Activated naive CD8-positive, alpha-beta T cell treated with anti-CD3 and anti-CD28 coated beads, Interleukin-2, amount 10 ng/mL, durations not matched to agents 7 days and 5 days (primary cell): ENCODE data around the gene BCL2L11. TPM values are rescaled to one million over a fixed set of nuclear protein-coding genes. Genes with fewer than 3 reads are reported as not detected.

Experiments
- ATAC-seq: fragments of 150-1000 bp; cut with Tn5 transposase; one replicate; pipeline ENCODE4 v1.10.0; 2021; ENCODE audit warnings: low read depth, moderate library complexity
- POLR2A ChIA-PET: fragments of 350-600 bp; sonication (Branson Sonifier 250); formaldehyde crosslinking; loops from one replicate; lab custom pipeline; 2021; ENCODE audit warnings: antibody characterized with exemption; lab: Charles Lee
- DNase-seq: peaks from one replicate; pipeline ENCODE4 v3.0.0; 2021
- H3K27ac Mint-ChIP-seq: one replicate; pipeline ENCODE4 v1.8.0; 2022; ENCODE audit warnings: mild to moderate bottlenecking, mixed read lengths
- H3K27me3 Mint-ChIP-seq: one replicate; pipeline ENCODE4 v1.8.0; 2022; ENCODE audit warnings: mild to moderate bottlenecking, moderate library complexity, mixed read lengths
- H3K36me3 Mint-ChIP-seq: one replicate; pipeline ENCODE4 v1.8.0; 2021; ENCODE audit warnings: mild to moderate bottlenecking, mixed read lengths
- H3K4me1 Mint-ChIP-seq: one replicate; pipeline ENCODE4 v1.8.0; 2021; ENCODE audit warnings: mixed read lengths
- H3K4me3 Mint-ChIP-seq: one replicate; pipeline ENCODE4 v1.8.0; 2022; ENCODE audit warnings: mild to moderate bottlenecking, moderate library complexity, mixed read lengths
- H3K9me3 Mint-ChIP-seq: one replicate; pipeline ENCODE4 v1.8.0; 2021; ENCODE audit warnings: mixed read lengths
- total RNA-seq, 2 experiments: library from RNA; stranded (reverse); gene quantifications; one replicate each; pipeline ENCODE4 v1.2.3, GENCODE V29; 2021

The BCL2L11 gene
- total RNA-seq, 2 experiments from 2014 or later, result 17.2 to 21.1 TPM

DNA sequence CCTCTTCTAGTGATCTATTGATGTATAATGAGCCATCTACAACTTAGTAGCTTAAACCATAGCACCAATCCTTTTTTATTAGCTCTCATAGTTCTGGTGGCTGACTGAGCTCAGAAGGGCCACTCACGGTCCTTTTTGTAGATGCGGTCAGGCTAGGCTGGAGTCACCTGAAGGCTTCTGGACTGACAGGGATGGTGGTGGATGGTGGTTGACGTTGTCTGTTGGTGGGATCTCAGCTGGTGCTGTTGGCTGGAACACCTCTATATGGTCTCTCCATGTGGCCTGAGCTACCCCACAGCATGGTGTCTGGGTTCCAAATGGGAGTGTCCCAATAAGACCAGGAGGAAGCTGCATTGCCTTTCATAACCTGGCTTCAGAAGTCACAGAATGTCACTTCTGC is 68.0 kb downstream of the BCL2L11 start:
- H3K9me3 Mint-ChIP-seq, result no peaks in the 10 kb centered on the region
- no peak overlapping the region for H3K27ac Mint-ChIP-seq
- H3K27me3 Mint-ChIP-seq, result no peaks in the 10 kb centered on the region
- POLR2A ChIA-PET, result no interaction called here
- ATAC-seq, result no peak
- H3K36me3 Mint-ChIP-seq, result no peaks in the 10 kb centered on the region
- H3K4me3 Mint-ChIP-seq, result no peak overlapping the region
- DNase-seq, result no peak
- peaks cover 3% of the 10 kb centered on the region for H3K4me1 Mint-ChIP-seq

GRCh38 chr2:111189106-111189505 is 68.4 kb downstream of the BCL2L11 start:
- Mint-ChIP-seq H3K27ac (no peak overlapping the region), H3K4me3 (no peak overlapping the region), H3K4me1 (peaks cover 3% of the 10 kb centered on the region), H3K27me3 (no peaks in the 10 kb centered on the region), H3K9me3 (no peaks in the 10 kb centered on the region), H3K36me3 (no peaks in the 10 kb centered on the region)
- POLR2A ChIA-PET, result no interaction called here
- ATAC-seq (no peak), DNase-seq (no peak)

DNA sequence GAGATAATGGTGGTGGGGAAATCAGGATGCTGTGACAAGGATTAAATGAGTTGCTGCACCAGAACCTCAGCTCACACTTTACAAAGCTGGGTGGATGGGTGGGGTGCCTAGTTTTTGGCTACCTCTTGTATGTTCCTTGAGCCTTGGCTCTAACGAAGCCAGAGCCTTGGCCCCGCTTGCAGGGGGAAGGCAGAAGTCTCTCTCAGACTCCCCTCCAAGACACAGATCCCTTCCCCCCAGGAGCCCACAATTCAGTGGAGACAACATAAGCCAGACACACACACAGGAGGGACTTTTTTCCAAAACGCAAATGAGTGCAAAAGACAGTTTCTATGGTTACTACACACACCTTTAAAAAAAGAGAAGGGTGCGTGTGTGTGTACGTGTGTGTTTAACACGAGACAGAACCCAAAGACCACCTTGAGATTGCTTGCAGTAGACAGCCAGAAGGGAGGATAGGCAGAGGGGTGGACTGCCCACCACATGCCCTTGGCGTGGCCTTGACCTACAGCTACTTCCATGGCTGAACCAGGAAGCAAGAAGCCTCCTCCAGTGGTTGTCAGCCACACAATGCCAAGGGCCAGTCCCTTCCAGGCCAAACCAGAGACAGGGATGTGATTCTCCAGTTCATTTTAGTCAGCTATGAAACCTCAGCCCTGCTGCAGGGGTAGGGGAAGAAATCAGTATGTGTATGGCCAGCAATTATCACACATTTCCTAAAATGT is 70.3 kb downstream of the BCL2L11 start:
- ATAC-seq, result no peak
- no peak overlapping the region for H3K27ac Mint-ChIP-seq
- no peaks in the 10 kb centered on the region for H3K36me3 Mint-ChIP-seq
- peaks cover 3% of the 10 kb centered on the region for H3K27me3 Mint-ChIP-seq
- POLR2A ChIA-PET, result no interaction called here
- H3K9me3 Mint-ChIP-seq, result no peaks in the 10 kb centered on the region
- peaks cover 3% of the 10 kb centered on the region for H3K4me1 Mint-ChIP-seq
- no peak overlapping the region for H3K4me3 Mint-ChIP-seq
- no peak for DNase-seq

- POLR2A ChIA-PET, result no interaction called here
- DNase-seq (no peak), ATAC-seq (no peak)
- Mint-ChIP-seq H3K4me3 (no peak overlapping the region), H3K27me3 (peaks cover 3% of the 10 kb centered on the region), H3K27ac (no peak overlapping the region), H3K36me3 (no peaks in the 10 kb centered on the region), H3K9me3 (no peaks in the 10 kb centered on the region), H3K4me1 (peaks cover 4% of the 10 kb centered on the region)
Measured at GRCh38 chr2:111191877-111192276, 71.2 kb downstream of the BCL2L11 start.

- Mint-ChIP-seq H3K27ac (no peak overlapping the region), H3K9me3 (no peaks in the 10 kb centered on the region), H3K27me3 (peaks cover 3% of the 10 kb centered on the region), H3K36me3 (no peaks in the 10 kb centered on the region), H3K4me3 (no peak overlapping the region), H3K4me1 (peaks cover 4% of the 10 kb centered on the region)
- ATAC-seq (no peak), DNase-seq (no peak)
- POLR2A ChIA-PET, result no interaction called here
Measured at GRCh38 chr2:111192776-111193368, 72.2 kb downstream of the BCL2L11 start.

GRCh38 chr2:111194835-111195621 is 74.3 kb downstream of the BCL2L11 start:
- no peak overlapping the region for H3K27ac Mint-ChIP-seq
- no peaks in the 10 kb centered on the region for H3K9me3 Mint-ChIP-seq
- peaks cover 3% of the 10 kb centered on the region for H3K27me3 Mint-ChIP-seq
- ATAC-seq (no peak), DNase-seq (no peak)
- no peaks in the 10 kb centered on the region for H3K36me3 Mint-ChIP-seq
- POLR2A ChIA-PET, result no interaction called here
- peaks cover 4% of the 10 kb centered on the region for H3K4me1 Mint-ChIP-seq
- H3K4me3 Mint-ChIP-seq, result no peak overlapping the region

DNA sequence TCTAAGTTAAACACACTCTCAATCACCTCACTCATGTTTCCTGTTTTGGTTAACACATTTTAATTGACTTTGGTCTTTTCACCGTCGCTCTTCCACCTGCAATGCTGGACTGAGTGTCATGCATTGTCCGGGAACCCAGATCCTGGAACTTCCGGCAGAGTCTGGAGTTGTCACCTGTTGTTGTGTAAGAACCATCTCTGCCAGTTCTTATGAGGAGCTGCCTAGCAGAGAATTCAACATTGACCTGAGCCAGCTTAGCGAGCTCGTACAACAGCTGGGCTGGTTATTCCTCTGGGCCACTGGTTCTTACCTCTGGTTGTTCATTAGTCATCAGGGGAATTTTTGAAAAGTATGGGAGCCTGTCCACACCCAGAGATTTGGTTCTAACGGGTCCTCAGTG is 75.7 kb downstream of the BCL2L11 start:
- Mint-ChIP-seq H3K27me3 (peaks cover 3% of the 10 kb centered on the region), H3K9me3 (no peaks in the 10 kb centered on the region), H3K36me3 (no peaks in the 10 kb centered on the region), H3K4me3 (no peak overlapping the region), H3K27ac (no peak overlapping the region), H3K4me1 (peaks cover 4% of the 10 kb centered on the region)
- ATAC-seq, result no peak
- POLR2A ChIA-PET, result no interaction called here
- DNase-seq, result no peak

- peaks cover 3% of the 10 kb centered on the region for H3K27me3 Mint-ChIP-seq
- DNase-seq (no peak), ATAC-seq (no peak)
- H3K36me3 Mint-ChIP-seq, result no peaks in the 10 kb centered on the region
- peaks cover 2% of the 10 kb centered on the region for H3K4me1 Mint-ChIP-seq
- no peak overlapping the region for H3K4me3 Mint-ChIP-seq
- POLR2A ChIA-PET, result no interaction called here
- H3K27ac Mint-ChIP-seq, result no peak overlapping the region
- no peaks in the 10 kb centered on the region for H3K9me3 Mint-ChIP-seq
Measured at GRCh38 chr2:111198701-111199100, 78.0 kb downstream of the BCL2L11 start.

- H3K27ac Mint-ChIP-seq, result no peak overlapping the region
- H3K4me1 Mint-ChIP-seq, result peaks cover 2% of the 10 kb centered on the region
- H3K36me3 Mint-ChIP-seq, result no peaks in the 10 kb centered on the region
- peaks cover 3% of the 10 kb centered on the region for H3K27me3 Mint-ChIP-seq
- H3K9me3 Mint-ChIP-seq, result no peaks in the 10 kb centered on the region
- POLR2A ChIA-PET, result no interaction called here
- DNase-seq (no peak), ATAC-seq (no peak)
- no peak overlapping the region for H3K4me3 Mint-ChIP-seq
Measured at GRCh38 chr2:111199840-111200239, 79.1 kb downstream of the BCL2L11 start.

DNA sequence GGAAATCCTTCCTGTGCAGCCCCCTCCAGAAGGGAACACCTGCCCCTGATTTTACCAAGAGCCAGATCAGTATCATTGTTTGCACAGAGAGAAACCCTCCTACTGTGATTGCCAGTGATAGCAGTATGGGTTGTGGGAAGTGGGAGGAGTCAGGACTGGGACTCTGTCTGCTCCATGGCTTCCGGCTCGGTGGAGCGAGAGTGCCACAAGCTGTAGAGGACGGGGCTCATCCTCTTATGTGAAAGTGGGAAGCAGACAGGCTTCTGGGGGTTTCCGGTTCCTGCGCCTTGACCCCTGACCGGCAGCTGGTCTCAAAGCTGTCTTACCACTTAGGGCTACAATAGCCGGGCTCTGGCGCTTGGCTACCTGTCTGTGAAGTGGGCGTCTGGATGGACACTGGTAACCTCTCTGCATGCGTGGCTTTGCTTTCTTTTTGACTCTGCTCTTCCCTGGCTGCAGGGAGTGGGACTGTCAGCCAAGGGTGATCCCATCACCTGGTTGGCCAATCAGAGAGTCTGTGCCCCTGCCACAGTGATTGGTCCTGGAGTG is 79.7 kb downstream of the BCL2L11 start:
- Mint-ChIP-seq H3K4me1 (peaks cover 2% of the 10 kb centered on the region), H3K27ac (no peak overlapping the region), H3K27me3 (peaks cover 5% of the 10 kb centered on the region), H3K9me3 (no peaks in the 10 kb centered on the region), H3K36me3 (no peaks in the 10 kb centered on the region), H3K4me3 (no peak overlapping the region)
- no peak for ATAC-seq
- DNase-seq, result no peak
- POLR2A ChIA-PET, result no interaction called here

DNA sequence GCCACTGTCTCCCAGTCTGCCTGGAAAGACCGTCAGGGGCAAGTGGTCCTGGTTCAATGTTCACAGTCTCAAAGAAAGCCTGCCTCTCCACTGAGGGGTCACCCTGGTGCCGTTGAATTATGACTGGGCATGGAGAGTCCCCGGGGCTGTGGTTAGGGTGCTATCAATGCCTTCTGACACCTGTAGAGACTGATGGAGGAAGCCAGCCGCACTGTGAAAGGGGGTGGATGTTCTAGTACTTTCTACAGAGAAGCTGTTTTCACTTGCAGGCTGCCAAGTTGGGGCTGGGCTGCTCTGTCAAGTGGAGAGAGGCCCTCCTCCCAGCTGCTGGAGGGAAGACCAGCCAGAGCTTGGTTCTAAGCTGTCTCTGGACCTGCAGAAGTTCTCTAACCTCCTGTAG is 80.5 kb downstream of the BCL2L11 start:
- H3K36me3 Mint-ChIP-seq, result no peaks in the 10 kb centered on the region
- H3K4me3 Mint-ChIP-seq, result no peak overlapping the region
- H3K27ac Mint-ChIP-seq, result no peak overlapping the region
- H3K27me3 Mint-ChIP-seq, result peaks cover 2% of the 10 kb centered on the region
- ATAC-seq (no peak), DNase-seq (no peak)
- H3K9me3 Mint-ChIP-seq, result no peaks in the 10 kb centered on the region
- POLR2A ChIA-PET, result no interaction called here
- peaks cover 2% of the 10 kb centered on the region for H3K4me1 Mint-ChIP-seq

DNA sequence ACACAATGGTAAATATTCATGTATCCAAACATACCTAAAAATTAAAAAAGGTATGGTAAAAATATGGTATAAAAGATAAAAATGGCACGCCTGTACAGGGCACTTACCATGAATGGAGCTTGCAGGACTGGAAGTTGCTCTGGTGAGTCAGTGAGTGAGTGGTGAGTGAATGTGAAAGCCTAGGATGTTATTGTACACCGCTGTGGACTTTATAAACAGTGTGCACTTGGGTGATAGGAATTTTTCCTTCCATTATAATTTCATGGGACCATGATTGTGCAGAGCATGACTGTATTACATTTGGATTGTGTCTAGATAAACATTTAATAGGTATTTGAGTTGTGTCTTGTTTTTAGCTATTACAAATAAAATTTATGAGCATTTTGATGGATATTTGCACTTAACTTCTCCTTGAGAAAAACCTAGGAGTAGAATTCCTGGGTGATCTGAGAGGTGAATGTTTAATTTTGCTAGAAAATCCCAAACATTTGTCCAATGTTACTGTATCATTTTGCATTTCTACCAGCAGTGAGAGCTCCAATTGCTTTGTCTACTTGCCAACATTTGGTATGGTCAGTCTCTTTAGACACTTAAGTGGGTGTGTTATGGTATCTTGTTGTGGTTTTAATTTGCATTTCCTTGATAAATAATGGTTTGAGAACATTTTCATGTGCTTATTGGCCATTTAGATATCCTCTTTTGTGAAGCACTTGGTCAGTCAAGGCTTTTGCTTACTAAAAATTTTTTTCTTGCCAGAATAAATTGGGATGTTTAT is 81.7 kb downstream of the BCL2L11 start:
- no peak overlapping the region for H3K27ac Mint-ChIP-seq

DNA sequence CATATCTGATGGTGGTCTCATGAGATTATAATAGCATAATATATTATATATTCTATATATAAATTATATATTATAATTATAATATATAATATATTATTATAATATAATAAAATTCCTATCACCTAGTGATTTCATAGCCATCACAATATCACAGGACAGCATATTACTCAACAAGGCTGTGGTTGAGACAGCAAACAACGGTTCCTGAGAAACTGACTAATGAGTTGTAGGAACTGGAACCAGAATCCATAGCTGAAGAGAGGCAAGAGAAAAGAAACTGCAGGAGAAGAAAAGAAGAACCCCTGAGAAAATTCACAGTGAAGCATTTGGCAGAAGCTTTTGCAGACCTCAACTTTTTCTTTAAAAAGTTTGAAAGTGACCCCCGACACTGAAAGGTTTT is 84.0 kb downstream of the BCL2L11 start:
- H3K27ac Mint-ChIP-seq, result no peak overlapping the region
- no peak for ATAC-seq

More for the DNA sequence above, 81.7 kb downstream of the BCL2L11 start:
- H3K9me3 Mint-ChIP-seq, result peaks cover 2% of the 10 kb centered on the region
- ATAC-seq, result no peak
- no peak overlapping the region for H3K4me3 Mint-ChIP-seq
- no peaks in the 10 kb centered on the region for H3K4me1 Mint-ChIP-seq
- DNase-seq, result no peak
- H3K27me3 Mint-ChIP-seq, result peaks cover 7% of the 10 kb centered on the region
- POLR2A ChIA-PET, result no interaction called here
- H3K36me3 Mint-ChIP-seq, result no peaks in the 10 kb centered on the region

More for the DNA sequence above, 84.0 kb downstream of the BCL2L11 start:
- POLR2A ChIA-PET, result no interaction called here
- H3K9me3 Mint-ChIP-seq, result peaks cover 3% of the 10 kb centered on the region
- DNase-seq, result no peak
- H3K36me3 Mint-ChIP-seq, result no peaks in the 10 kb centered on the region
- H3K27me3 Mint-ChIP-seq, result peaks cover 8% of the 10 kb centered on the region
- no peak overlapping the region for H3K4me3 Mint-ChIP-seq
- peaks cover 6% of the 10 kb centered on the region for H3K4me1 Mint-ChIP-seq
